Measurements from ENCODE around the gene PADI1.

The PADI1 gene

DNA sequence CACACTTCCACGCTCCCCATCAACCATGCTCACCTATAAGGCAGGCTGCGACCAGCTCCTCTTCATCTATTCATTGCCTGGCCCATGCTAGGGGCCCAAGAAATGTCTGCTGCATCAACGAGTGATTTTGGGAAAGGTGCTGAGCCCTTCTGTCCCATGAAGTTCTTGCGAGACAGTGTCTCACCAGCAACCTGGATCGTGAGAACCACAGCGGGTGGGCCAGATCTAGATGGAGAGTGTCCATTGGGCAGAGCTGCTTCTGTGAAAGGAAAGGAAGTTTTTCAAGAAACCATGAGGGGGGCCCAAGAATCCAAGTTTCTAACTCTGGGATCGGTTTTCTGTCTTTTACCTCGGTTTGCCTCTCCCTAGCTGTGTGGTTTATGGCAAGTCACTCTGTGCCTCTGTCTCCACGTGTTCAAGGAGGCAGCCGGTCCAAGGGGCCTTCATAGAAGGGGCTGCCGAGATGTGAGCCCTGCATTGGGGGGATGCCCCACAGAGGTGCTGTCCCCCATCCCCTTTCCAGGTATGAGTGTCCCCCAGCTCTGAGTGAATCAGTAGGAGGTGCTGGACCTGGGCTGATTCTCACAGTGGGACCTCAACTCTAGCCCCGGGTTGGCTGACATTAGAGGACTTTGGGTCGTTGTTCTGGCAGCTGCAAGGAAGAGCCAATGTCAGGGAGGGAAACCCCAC lies 8.3 kb upstream of the PADI1 start:
- no peak for DNase-seq (ENCODE audit: low read depth in 3 of 3, low spot score in 1 of 3)

DNA sequence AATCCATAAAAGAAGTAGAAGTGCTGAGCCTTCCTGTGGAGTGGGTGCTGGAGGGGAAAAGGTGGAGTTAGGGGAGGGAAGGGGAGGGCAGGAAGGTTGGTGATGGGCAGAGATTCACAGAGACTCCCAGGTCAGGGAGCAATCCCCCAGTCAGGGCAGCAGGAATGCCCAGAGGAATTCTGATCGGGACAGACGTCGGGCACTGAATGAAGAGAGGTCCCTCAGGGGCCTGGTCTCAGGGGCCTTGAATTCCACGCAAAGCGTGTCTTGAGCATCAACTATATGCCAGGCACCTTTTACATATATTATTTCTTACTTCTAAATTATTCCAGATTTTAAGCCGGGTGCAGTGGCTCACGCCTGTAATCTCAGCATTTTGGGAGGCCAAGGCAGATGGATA lies 7.2 kb upstream of the PADI1 start:
- DNase-seq (ENCODE audit: low read depth in 3 of 3, low spot score in 1 of 3), result no peak

GRCh38 chr1:17198476-17199258 lies 6.3 kb upstream of the PADI1 start:
- no peak for DNase-seq (ENCODE audit: low read depth in 3 of 3, low spot score in 1 of 3)

GRCh38 chr1:17199267-17200044 lies 5.5 kb upstream of the PADI1 start:
- DNase-seq (ENCODE audit: low read depth in 3 of 3, low spot score in 1 of 3), result no peak

- DNase-seq (ENCODE audit: low read depth in 3 of 3, low spot score in 1 of 3), result no peak
Observed at GRCh38 chr1:17200246-17200645, 4.7 kb upstream of the PADI1 start.

- DNase-seq (ENCODE audit: low read depth in 3 of 3, low spot score in 1 of 3), result no peak
Observed at GRCh38 chr1:17200756-17201155, 4.2 kb upstream of the PADI1 start.

DNA sequence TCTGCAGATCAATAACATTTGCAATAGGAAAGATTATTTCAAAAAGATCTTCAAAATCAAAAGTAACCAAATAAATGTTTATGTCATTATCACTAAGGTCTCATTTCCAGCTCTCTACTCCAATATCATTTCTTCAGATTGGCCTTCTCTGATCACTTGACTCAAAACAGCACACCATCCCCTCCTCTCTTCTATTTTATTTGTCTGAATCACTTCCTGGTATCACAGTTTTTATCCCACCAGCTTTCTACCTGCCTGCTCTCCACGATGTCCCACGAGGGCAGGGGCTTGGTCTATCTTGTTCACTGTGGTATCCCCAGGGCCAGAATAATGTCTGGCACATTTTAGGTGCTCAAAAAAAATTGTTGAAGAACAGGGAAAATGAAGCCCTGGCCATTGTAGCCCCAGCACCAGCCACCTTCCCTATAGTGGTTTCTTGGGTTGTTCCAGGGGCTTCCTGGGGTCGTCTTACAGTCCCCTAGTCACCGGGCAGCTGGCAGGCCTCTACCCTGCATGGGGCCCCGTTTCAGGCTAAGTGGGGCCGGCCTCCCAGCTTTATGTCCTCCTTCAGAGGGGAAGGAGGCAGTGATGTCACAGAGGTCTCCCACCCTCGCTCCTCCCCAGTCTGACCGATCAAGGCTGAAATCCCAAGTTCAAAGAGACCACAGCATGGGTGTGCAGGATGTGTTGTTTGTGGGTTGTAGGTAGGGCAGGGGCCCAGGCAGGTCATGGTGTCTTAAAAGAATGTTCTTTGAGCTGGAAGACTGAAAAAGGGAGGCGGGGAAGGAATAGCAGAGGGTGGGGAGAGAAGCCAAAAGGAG lies 3.5 kb upstream of the PADI1 start:
- DNase-seq (ENCODE audit: low read depth in 3 of 3, low spot score in 1 of 3), result no peak

DNA sequence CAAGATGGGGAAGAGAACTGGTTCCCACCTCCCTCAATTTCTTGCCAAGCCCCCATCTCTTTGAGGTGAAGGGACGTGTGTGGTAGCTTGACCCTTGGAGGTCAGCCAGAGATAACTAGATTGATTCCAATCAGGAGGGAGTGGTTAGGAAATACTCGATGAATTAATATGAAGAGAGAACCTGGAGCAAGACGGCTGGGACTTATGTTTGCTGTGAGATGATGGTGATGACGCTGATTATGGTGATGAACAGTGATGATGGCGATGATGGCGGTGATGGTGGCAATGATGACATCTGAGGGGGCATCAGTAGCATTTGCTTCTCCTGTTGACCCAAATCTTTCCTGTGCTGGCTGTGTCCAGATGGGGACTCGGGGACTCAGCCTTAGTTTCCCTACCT lies 724 bp downstream of the PADI1 start:
- DNase-seq (ENCODE audit: low read depth in 3 of 3, low spot score in 1 of 3), result no peak

DNA sequence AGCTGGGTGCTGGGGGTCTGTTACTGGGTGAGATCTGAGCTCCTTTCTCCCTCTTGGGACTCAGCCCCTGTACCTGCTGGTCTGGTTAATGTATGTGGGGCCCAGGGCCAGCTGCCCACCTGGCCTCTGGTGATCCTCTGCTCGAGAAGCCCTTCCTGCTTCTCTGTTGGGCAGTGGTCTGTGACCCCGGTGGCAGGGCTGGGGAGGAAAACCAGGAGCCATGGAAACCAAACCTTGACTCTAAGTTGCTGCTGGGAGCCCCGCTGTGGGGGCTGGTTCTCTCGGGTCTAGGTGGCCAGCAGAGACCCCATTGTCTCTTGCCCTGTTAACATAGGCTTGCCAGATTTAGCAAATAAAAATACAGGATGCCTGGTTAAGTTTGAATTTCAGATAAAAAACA lies 1.3 kb downstream of the PADI1 start:
- no peak for DNase-seq (ENCODE audit: low read depth in 3 of 3, low spot score in 1 of 3)

GRCh38 chr1:17207046-17207445 lies 2.1 kb downstream of the PADI1 start:
- DNase-seq (ENCODE audit: low read depth in 3 of 3, low spot score in 1 of 3), result no peak

DNA sequence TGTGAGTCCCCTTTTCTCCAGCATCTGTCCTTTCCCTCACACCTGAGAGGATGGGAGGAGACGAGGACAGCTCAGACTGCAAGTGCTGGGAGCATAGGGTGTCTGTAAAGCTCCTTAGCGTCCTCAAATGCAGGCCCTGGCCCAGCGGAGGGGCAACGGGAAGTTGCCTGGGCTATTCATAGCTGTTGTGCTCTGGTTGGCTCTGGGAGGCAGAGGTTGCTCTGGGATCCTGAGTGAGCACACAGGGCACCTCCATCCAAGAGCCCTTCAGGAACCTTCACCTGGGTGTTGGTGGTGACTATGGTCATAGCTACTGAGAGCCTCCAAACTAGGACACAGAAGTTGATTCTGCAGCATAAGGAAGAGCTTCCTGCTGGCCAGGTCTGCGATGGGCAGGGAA lies 2.6 kb downstream of the PADI1 start:
- no peak for DNase-seq (ENCODE audit: low read depth in 3 of 3, low spot score in 1 of 3)

- peak in 1 of 3 donors; percentile 22 for DNase-seq (ENCODE audit: low read depth in 3 of 3, low spot score in 1 of 3)
Observed at GRCh38 chr1:17207966-17208418, 3.1 kb downstream of the PADI1 start.

DNA sequence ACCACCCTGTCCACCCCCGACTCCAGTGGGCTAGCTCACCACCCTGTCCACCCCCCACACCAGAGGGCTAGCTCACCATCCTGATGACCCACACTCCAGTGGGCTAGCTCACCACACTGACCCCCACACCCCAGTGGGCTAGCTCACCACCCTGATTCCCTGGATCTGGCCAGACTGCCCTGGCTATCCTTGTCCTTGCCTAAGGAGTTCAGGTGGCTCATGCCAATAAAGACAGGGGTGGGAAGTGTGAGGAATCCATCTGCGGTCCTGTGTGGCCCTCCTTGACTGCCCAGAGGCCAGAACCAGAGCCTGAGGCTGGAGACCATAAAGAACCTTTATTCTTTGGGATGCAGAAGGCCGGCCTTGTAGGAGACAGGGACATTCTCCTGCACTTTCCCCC lies 3.6 kb downstream of the PADI1 start:
- no peak for DNase-seq (ENCODE audit: low read depth in 3 of 3, low spot score in 1 of 3)

GRCh38 chr1:17209430-17209829 lies 4.5 kb downstream of the PADI1 start:
- no peak for DNase-seq (ENCODE audit: low read depth in 3 of 3, low spot score in 1 of 3)

GRCh38 chr1:17210176-17210575 lies 5.2 kb downstream of the PADI1 start:
- no peak for DNase-seq (ENCODE audit: low read depth in 3 of 3, low spot score in 1 of 3)

DNA sequence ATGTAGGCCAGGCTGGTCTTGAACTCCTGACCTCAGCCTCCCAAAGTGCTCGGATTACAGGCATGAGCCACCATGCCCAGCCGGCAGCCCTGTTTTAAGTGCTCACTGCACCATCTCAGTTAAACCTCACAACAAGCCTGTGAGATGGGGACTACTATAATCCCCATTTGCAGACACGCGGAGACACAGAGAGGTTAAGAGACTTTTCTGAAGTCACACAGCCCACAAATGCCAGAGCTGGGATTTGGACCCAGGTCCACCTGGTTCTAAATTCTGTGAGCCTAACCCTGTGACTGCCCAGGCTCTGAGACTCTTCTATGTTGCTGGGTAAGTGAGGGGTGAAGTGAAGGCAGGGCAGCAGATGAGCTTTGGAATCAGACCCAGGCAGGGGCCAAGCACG lies 6.4 kb downstream of the PADI1 start:
- no peak for DNase-seq (ENCODE audit: low read depth in 3 of 3, low spot score in 1 of 3)

- DNase-seq (ENCODE audit: low read depth in 3 of 3, low spot score in 1 of 3), result no peak
Observed at GRCh38 chr1:17212009-17212408, 7.1 kb downstream of the PADI1 start.

DNA sequence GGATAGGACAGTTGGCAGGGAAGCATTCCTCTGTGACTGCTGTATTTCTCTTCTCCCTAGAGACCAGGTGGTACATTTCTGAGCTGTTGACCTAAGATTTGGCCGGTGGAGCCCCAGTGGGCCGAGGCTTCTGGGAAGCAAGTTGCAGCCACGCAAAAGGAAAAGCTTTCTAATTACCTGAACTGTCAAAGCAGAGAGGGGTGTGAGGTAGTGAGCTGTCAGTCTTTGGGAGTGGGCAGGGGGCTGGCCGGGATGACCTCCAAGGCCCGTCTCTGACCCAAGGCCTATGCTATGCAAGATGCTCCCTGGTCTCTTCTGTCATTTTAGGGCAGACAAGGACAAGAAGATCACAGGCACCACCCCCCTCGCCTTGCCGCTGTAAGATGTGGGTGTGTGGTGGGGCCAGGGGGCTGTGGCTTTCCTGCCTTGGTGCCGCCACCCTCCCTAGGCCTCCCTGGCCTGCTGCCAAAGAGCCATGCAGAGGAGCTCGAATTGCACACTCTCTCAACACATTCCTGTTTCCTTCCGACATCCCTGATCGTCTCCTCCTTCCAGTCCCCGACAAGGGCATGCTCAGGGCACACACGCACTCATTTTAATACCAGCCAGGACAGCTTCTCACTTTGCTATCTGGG lies 7.7 kb downstream of the PADI1 start:
- DNase-seq (ENCODE audit: low read depth in 3 of 3, low spot score in 1 of 3), result peak; percentile 11 to 37 (median 32)

DNA sequence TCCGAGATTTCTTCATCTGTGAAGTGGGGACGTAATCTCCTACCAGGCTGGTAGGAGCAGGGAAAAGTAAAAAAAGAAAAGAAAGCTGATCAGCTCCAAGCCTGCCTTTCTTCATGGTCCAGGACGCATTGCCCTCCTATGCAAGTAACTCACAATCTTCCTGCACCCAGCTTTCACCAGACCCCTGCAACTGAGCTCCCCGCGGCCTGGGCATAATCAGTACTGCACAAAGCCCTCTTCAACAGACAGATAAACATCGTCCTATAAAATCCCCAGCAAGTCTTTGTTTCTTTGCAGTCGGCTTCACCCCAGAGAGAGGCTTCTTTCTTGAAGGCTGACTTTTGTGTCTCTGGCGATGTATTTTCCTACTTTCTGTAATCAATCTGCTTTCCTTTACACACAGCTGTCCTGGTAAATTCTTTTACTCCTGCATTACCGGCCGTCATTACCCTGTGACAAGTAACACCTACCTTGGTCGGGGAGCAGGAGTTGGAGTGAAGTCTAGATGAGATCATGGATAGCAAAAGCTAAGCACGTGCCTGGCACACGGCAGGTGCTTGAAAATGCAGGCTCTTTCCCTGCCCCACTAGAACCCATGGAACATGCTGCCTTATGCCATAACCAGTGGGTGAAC lies 8.3 kb downstream of the PADI1 start:
- no peak for DNase-seq (ENCODE audit: low read depth in 3 of 3, low spot score in 1 of 3)

- no peak for DNase-seq (ENCODE audit: low read depth in 3 of 3, low spot score in 1 of 3)
Observed at GRCh38 chr1:17213782-17214148, 8.8 kb downstream of the PADI1 start.
